Right lobe of liver (tissue), 6 donors: ENCODE results near the gene GABRB3. TPM values are rescaled to one million over a fixed set of nuclear protein-coding genes. Genes with fewer than 3 reads are reported as not detected.

Experiments
- ATAC-seq, 4 donors: fragments of 200-7000 bp; cut with Tn5 transposase; one replicate each; pipeline ENCODE4 v1.9.1; 2020; ENCODE audit warnings: mild to moderate bottlenecking in 4 of 4, moderate library complexity in 4 of 4
- DNase-seq, 3 donors: peaks; one replicate each; pipeline ENCODE4 v3.0.0-alpha.2; 2020
- H3K27ac ChIP-seq, 3 donors: fragments of 200-600 bp; one replicate each; pipeline ENCODE4 v1.8.0; 2022
- H3K27me3 ChIP-seq, 2 donors: fragments of 200-600 bp; one replicate each; pipeline ENCODE4 v1.8.0; 2022
- H3K36me3 ChIP-seq, 4 donors: fragments of 200-600 bp; sonication (generic) in 1 of 4; one replicate each; pipeline versions ENCODE4 v1.5.1 to v1.8.0; 2017 to 2022; ENCODE audit warnings: control low read depth in 1 of 4
- H3K4me1 ChIP-seq, 4 donors: fragments of 200-600 bp; sonication (generic) in 1 of 4; one replicate each; pipeline versions ENCODE4 v1.5.1 to v1.8.0; 2017 to 2022; ENCODE audit warnings: control low read depth in 1 of 4
- H3K4me3 ChIP-seq, 3 donors: fragments of 200-600 bp; one replicate each; pipeline ENCODE4 v1.8.0; 2022
- H3K9me3 ChIP-seq, 4 donors: fragments of 200-600 bp; sonication (generic) in 1 of 4; one replicate each; pipeline versions ENCODE4 v1.5.1 to v1.8.0; 2017 to 2022; ENCODE audit warnings: control low read depth in 1 of 4
- POLR2A ChIP-seq: fragments of 450-650 bp; IDR thresholded peaks from one replicate; pipeline ENCODE4 v1.6.1; 2017; ENCODE audit warnings: antibody characterized with exemption, mild to moderate bottlenecking
- WGBS: methylation state at CpG from one replicate; pipeline ENCODE4 v1.1.6; 2018; ENCODE audit warnings: low coverage, low lambda C conversion rate; ENCODE audit not compliant: insufficient coverage; ENCODE audit errors: missing lambda C conversion rate; 5-methylcytosine and 5-hydroxymethylcytosine counted together
- intact Hi-C, 2 donors: fragments of 100-400 bp; cut with DNase I; formaldehyde crosslinking; loops; one replicate each; pipeline versions ENCODE4 v1.11.2 to v1.14.1; 2022
- total RNA-seq, 6 experiments: library from RNA; depleted of rRNA in 2 of 6; stranded (reverse); fragments of >200 nt in 2 of 6; fragmentation: NEBNext Ultra II Directional in 3 of 6; extraction: Animal tissue kit (Norgen Biotek cat#: 25700) in 3 of 6; gene quantifications; one replicate each; pipeline versions ENCODE4 v1.1.0 to v1.2.4, GENCODE V29; 2016 to 2023
- TF ChIP-seq, protein P1 (sequence below), 4 donors: fragments of 200-600 bp in 3 of 4; fragments of 450-650 bp in 1 of 4; IDR thresholded peaks; one replicate each; pipeline versions ENCODE4 v1.5.1 to v1.8.0; 2016 to 2022; ENCODE audit warnings: antibody characterized with exemption in 4 of 4, mild to moderate bottlenecking in 2 of 4
- donor health status: DM: no; HTN: yes; CAD: no.
- donor health status: DM: no; HTN: no; CAD: no.
- donor health status: DM: no; HTN: no; CAD: no.
- donor health status: DM: no; HTN: yes; CAD: no.
- donor health status: DM: no; HTN: yes; CAD: no.

Gene GABRB3
- total RNA-seq, 6 experiments from 2014 or later: 0.49 to 2.7 (median 1.4) TPM

DNA sequence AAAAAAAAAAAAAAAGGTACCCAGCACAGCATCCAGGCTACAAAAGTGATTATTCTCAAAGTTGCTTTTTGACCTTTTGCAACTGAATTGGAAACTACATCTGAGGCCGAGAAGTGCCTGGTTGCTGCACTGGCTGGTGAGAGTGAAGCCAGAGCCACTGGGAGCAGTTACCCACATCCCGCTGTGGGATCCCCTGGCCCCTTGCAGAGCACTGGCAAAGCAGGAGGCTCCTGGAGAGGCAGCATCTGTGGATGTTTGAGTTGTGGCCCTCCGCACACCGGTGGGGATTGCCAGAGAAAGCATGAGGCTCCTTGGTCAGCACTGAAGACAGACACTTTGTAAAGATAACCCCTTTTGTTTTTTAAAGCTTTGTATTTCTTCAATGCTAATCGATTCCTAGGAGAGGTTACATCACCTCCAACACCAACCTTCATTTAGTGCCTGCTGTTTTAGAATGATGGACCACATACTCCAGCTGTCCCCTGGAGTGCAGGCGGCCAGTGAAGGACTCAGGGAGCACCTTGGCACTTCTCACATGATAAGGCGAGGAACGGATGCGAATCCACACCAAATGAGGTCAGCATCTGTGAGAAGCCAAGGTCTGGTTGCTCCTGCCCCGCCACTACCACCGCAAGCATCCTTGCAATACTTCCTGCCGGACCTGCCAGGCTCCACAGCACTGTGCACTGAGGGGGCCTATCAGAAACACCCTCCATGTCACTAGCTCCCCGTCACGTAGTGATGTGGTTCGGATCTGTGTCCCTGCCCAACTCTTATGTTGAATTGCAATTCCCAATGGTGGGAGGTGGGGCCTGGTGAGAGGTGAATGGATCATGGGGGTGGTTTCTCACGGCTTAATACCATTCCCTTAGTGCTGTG, 256.5 kb downstream of the GABRB3 start:
- intact Hi-C loops: no loop called here
- TF ChIP-seq POLR2A: no peak
- TF ChIP-seq, protein P1, sequence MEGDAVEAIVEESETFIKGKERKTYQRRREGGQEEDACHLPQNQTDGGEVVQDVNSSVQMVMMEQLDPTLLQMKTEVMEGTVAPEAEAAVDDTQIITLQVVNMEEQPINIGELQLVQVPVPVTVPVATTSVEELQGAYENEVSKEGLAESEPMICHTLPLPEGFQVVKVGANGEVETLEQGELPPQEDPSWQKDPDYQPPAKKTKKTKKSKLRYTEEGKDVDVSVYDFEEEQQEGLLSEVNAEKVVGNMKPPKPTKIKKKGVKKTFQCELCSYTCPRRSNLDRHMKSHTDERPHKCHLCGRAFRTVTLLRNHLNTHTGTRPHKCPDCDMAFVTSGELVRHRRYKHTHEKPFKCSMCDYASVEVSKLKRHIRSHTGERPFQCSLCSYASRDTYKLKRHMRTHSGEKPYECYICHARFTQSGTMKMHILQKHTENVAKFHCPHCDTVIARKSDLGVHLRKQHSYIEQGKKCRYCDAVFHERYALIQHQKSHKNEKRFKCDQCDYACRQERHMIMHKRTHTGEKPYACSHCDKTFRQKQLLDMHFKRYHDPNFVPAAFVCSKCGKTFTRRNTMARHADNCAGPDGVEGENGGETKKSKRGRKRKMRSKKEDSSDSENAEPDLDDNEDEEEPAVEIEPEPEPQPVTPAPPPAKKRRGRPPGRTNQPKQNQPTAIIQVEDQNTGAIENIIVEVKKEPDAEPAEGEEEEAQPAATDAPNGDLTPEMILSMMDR (IDR thresholded peaks at IDR 0.05): no peak
- Histone ChIP-seq H3K36me3 (no peaks in the 10 kb centered on the region), H3K9me3 (no peaks in the 10 kb centered on the region), H3K27me3 (no peaks in the 10 kb centered on the region), H3K4me3 (no peak overlapping the region), H3K27ac (no peak overlapping the region), H3K4me1 (no peaks in the 10 kb centered on the region)
- 65% methylated on average over 8 of the region's 16 CpGs for WGBS
- DNase-seq (no peak), ATAC-seq (no peak)

DNA sequence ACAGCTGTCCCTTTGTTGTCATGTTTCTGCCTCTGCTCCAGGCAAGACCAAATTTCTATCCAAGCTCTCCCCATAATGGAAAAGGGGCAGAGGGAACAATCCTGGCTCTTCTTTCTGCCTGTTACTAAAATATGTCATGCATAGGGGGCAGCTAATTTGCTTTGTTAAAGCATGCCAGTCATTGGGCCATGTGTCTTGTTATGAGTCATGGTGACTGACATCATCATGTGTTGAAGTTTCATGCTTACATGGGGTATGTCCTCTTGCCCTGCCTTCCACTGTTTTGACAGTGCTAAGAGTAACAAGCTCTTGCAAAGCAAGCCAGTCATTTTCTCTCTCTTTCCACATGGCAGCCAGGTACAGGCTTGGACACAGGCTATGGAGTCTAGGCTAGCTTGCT, 268.9 kb downstream of the GABRB3 start:
- Histone ChIP-seq H3K4me1 (no peaks in the 10 kb centered on the region), H3K9me3 (no peaks in the 10 kb centered on the region), H3K4me3 (no peak overlapping the region), H3K27ac (no peak overlapping the region), H3K27me3 (no peaks in the 10 kb centered on the region), H3K36me3 (no peaks in the 10 kb centered on the region)
- DNase-seq: no peak
- no peak for TF ChIP-seq POLR2A
- TF ChIP-seq, protein P1 (IDR thresholded peaks at IDR 0.05): no peak
- no peak for ATAC-seq
- intact Hi-C loops: no loop called here

Other genes with a start within 250 kb of the GABRB3 start
- not detected for gene GABRA5, start 94.0 kb upstream of the GABRB3 start, total RNA-seq
- gene GABRG3, start 198.1 kb upstream of the GABRB3 start, total RNA-seq: under 1 TPM in 1 of 6 experiments, not detected in 5; 0.18 TPM